HCT116 (cell line): ENCODE results near the gene CELF1.

ENCODE experiments used
- EZH2 ChIP-seq: fragments of 200-600 bp; sonication (generic); IDR thresholded peaks from 2 replicates; pipeline ENCODE4 v1.6.1; 2017; ENCODE audit warnings: antibody characterized with exemption, mixed run types
- FOSL1 ChIP-seq: IDR thresholded peaks from 2 replicates; pipeline ENCODE4 v1.6.1; 2012; ENCODE audit warnings: low read depth
- POLR2A ChIP-seq: IDR thresholded peaks from 2 replicates; pipeline ENCODE4 v1.7.0; 2011; ENCODE audit warnings: borderline replicate concordance; ENCODE audit not compliant: insufficient read depth, insufficient read length; ENCODE audit errors: extremely low read depth
- TF ChIP-seq, protein P1 (sequence below), 3 experiments: fragments of 200-600 bp in 1 of 3; sonication (generic) in 1 of 3; IDR thresholded peaks in 2 of 3; conservative IDR thresholded peaks in 1 of 3; 2 replicates each; pipeline ENCODE4 v1.5.1; 2012 to 2017; ENCODE audit warnings: low read depth in 2 of 3, low read length in 2 of 3, antibody characterized with exemption in 1 of 3, borderline replicate concordance in 1 of 3, control low read depth in 1 of 3, mild to moderate bottlenecking in 1 of 3, mixed read lengths in 1 of 3, mixed run types in 1 of 3, moderate library complexity in 1 of 3; ENCODE audit not compliant: insufficient read depth in 1 of 3

DNA sequence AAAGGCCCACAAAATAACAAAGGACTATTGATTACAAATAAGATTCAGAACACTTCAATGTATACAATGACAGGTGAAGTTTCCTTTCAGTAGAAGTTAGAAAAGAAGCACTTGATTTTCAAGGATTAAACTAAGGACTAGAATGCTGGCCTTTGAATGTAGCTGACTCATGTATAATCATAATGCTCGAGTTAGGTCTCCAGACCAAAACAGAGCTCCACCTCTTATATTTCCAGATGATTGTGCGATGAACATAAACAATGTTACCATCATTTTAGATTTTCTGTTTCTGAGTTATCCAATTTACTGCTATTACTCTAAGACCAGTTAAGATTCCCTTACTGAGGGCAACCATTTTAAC lies 63.6 kb downstream of the CELF1 start:
- TF ChIP-seq EZH2 (no peak), FOSL1 (no peak), POLR2A (no peak)
- TF ChIP-seq, protein P1, sequence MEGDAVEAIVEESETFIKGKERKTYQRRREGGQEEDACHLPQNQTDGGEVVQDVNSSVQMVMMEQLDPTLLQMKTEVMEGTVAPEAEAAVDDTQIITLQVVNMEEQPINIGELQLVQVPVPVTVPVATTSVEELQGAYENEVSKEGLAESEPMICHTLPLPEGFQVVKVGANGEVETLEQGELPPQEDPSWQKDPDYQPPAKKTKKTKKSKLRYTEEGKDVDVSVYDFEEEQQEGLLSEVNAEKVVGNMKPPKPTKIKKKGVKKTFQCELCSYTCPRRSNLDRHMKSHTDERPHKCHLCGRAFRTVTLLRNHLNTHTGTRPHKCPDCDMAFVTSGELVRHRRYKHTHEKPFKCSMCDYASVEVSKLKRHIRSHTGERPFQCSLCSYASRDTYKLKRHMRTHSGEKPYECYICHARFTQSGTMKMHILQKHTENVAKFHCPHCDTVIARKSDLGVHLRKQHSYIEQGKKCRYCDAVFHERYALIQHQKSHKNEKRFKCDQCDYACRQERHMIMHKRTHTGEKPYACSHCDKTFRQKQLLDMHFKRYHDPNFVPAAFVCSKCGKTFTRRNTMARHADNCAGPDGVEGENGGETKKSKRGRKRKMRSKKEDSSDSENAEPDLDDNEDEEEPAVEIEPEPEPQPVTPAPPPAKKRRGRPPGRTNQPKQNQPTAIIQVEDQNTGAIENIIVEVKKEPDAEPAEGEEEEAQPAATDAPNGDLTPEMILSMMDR (IDR thresholded peaks at IDR 0.05 in 2 of 3, conservative IDR thresholded peaks at IDR 0.05 in 1 of 3; ENCODE audit: borderline replicate concordance in 1 of 3, insufficient read depth in 1 of 3, low read depth in 2 of 3, low read length in 2 of 3): no peak
